Measurements from ENCODE around the gene LRRC51. TPM values are rescaled to one million over a fixed set of nuclear protein-coding genes. Genes with fewer than 3 reads are reported as not detected.

The LRRC51 gene
- total and polyA plus RNA-seq, 2 of the 8 experiments (the other 6 are each of a cell fraction or from before 2014, with no cell fraction given) = 7.7 to 7.9 TPM

GRCh38 chr11:72114570-72114969 lies 33.9 kb downstream of the LRRC51 start:
- FAIRE-seq (no peak), DNase-seq (ENCODE audit: low read depth in 1 of 2, low spot score in 2 of 2) (no peak)
- no peak for TF ChIP-seq SAP30 (IDR thresholded peaks at IDR 0.05; ENCODE audit: insufficient read depth, insufficient replicate concordance, low read length)
- TF ChIP-seq CBX8 (IDR thresholded peaks at IDR 0.05; ENCODE audit: borderline replicate concordance, low read depth, low read length) = no peak
- no peak for TF ChIP-seq EZH2 (IDR thresholded peaks at IDR 0.05; ENCODE audit: low read depth, low read length, severe bottlenecking)
- no peak for TF ChIP-seq POLR2AphosphoS5 (IDR thresholded peaks at IDR 0.05; ENCODE audit: low read depth, low read length)
- TF ChIP-seq SP2 (IDR thresholded peaks at IDR 0.05; ENCODE audit: low read length) = no peak
- no peak for TF ChIP-seq ATF3 (IDR thresholded peaks at IDR 0.05; ENCODE audit: insufficient read depth, low read depth, low read length)
- TF ChIP-seq SP1 (IDR thresholded peaks at IDR 0.05; ENCODE audit: low read depth, low read length) = no peak
- peaks cover 0 to 4% (median 0%) of the 10 kb centered on the region in 4 experiments; a peak in 4 of 7 replicates for H3K4me1 ChIP-seq (replicated peaks in 1 of 4; ENCODE audit: control insufficient read depth in 3 of 4, insufficient read depth in 4 of 4, low read length in 3 of 4)
- WGBS, 2 experiments (ENCODE audit: extremely low coverage in 1 of 2, insufficient coverage in 1 of 2, insufficient read length in 1 of 2, insufficient replicate concordance in 2 of 2, low coverage in 1 of 2, low lambda C conversion rate in 2 of 2, missing lambda C conversion rate in 1 of 2) = 86% methylated on average over 1 of the region's 1 CpG; no CpG with 5 or more reads in 1 of the 2 experiments
- H2BK15ac ChIP-seq (ENCODE audit: low read length) = no peak overlapping the region
- ChIA-PET POLR2A (ENCODE audit: partially characterized antibody) (no interaction called here), CTCF (ENCODE audit: partially characterized antibody) (interaction anchor here (0.6 kb wide), 1 partner anchor 114 kb away, joined by 3 read pairs; no protein-coding TSS in a partner anchor)
- peaks cover 0 to 9% (median 2%) of the 10 kb centered on the region in 4 experiments; a peak in 6 of 7 replicates for H3K27me3 ChIP-seq (replicated peaks in 1 of 4; ENCODE audit: control insufficient read depth in 3 of 4, extremely low read depth in 1 of 4, insufficient read depth in 3 of 4, low read length in 3 of 4)
- H3K9me3 ChIP-seq (ENCODE audit: insufficient read depth in 2 of 2, low read depth in 1 of 2, low read length in 1 of 2) = no peaks in the 10 kb centered on the region
- no peak overlapping the region for H3K56ac ChIP-seq (replicated peaks; ENCODE audit: insufficient read length, low read depth, low read length)
- H2BK20ac ChIP-seq (ENCODE audit: low read length) = no peak overlapping the region
- no peak overlapping the region for H4K5ac ChIP-seq (ENCODE audit: insufficient read length, low read depth, low read length)
- H2AK5ac ChIP-seq (ENCODE audit: low read depth, low read length) = no peak overlapping the region
- no peak overlapping the region for H3K9ac ChIP-seq (replicated peaks in 1 of 4; ENCODE audit: extremely low read depth in 1 of 4, low read depth in 3 of 4, low read length in 3 of 4)
- H3K36me3 ChIP-seq (ENCODE audit: control insufficient read depth in 2 of 4, insufficient read depth in 4 of 4, low read length in 3 of 4) = no peaks in the 10 kb centered on the region; a peak in 2 of 8 replicates
- H2AFZ ChIP-seq (ENCODE audit: low read length) = no peak overlapping the region
- no peak overlapping the region for H4K8ac ChIP-seq (ENCODE audit: extremely low read depth, insufficient read depth, low read length)
- no peak overlapping the region for H3K18ac ChIP-seq (ENCODE audit: extremely low read depth, low read length)
- H3K79me1 ChIP-seq (ENCODE audit: low read depth, low read length) = no peaks in the 10 kb centered on the region; the same call in 1 of the 2 replicates
- no peak overlapping the region for H4K91ac ChIP-seq (replicated peaks; ENCODE audit: insufficient read length, low read length)
- no peak overlapping the region for H3K4me3 ChIP-seq (ENCODE audit: extremely low read depth in 1 of 4, insufficient read depth in 2 of 4, low read depth in 3 of 4, low read length in 4 of 4)
- no peaks in the 10 kb centered on the region for H3K79me2 ChIP-seq (ENCODE audit: control insufficient read depth in 1 of 2, insufficient read depth in 2 of 2, low read length in 2 of 2)
- H2BK5ac ChIP-seq (ENCODE audit: low read depth, low read length) = no peak overlapping the region
- H3K14ac ChIP-seq (ENCODE audit: insufficient read length) = no peak overlapping the region
- no peak overlapping the region for H3K4ac ChIP-seq (replicated peaks; ENCODE audit: insufficient read length, low read depth, low read length)
- no peak overlapping the region for H2BK120ac ChIP-seq (replicated peaks; ENCODE audit: low read depth, low read length)
- H4K20me1 ChIP-seq (replicated peaks in 1 of 2; ENCODE audit: control insufficient read depth in 1 of 2, insufficient read depth in 2 of 2, low read length in 2 of 2) = no peaks in the 10 kb centered on the region
- H3K4me2 ChIP-seq (ENCODE audit: insufficient read depth in 1 of 2, low read depth in 2 of 2, low read length in 2 of 2) = no peak overlapping the region
- H3K23ac ChIP-seq (ENCODE audit: insufficient read length) = no peak overlapping the region
- no peak overlapping the region for H3K27ac ChIP-seq (ENCODE audit: low read depth, low read length)
- no peak overlapping the region for H2BK12ac ChIP-seq (ENCODE audit: low read depth, low read length)
- peaks cover 4% of the 10 kb centered on the region for H3K23me2 ChIP-seq (ENCODE audit: low read depth, low read length)
